GM18867 (cell line): Measurements from ENCODE around the gene HOXC6.

Experiments
- ATAC-seq: cut with Tn5 transposase; IDR thresholded peaks from one replicate; pipeline ENCODE4 v1.9.1; 2021; ENCODE audit warnings: mild to moderate bottlenecking, moderate library complexity; ENCODE audit not compliant: unreplicated experiment

The HOXC6 gene

GRCh38 chr12:54028314-54029201 lies at the start of gene HOXC6:
Gene HOXC6 (plus strand): TSS chr12:54028440. CDS start chr12:54028522, 82 bp downstream.
- ATAC-seq = no peak

- no peak for ATAC-seq
These were observed 49.5 kb upstream of the HOXC6 start for GRCh38 chr12:53978477-53979356.

- ATAC-seq = no peak
These were observed 48.0 kb upstream of the HOXC6 start for GRCh38 chr12:53980104-53980801.

GRCh38 chr12:53980802-53981496 lies 47.3 kb upstream of the HOXC6 start:
- ATAC-seq = no peak

- ATAC-seq = no peak
These were observed 46.3 kb upstream of the HOXC6 start for GRCh38 chr12:53981634-53982565.

GRCh38 chr12:53982648-53983567 lies 45.3 kb upstream of the HOXC6 start:
- no peak for ATAC-seq

GRCh38 chr12:53983568-53983949 lies 44.7 kb upstream of the HOXC6 start:
- no peak for ATAC-seq

GRCh38 chr12:53983950-53984572 lies 44.2 kb upstream of the HOXC6 start:
- no peak for ATAC-seq

GRCh38 chr12:53984901-53985691 lies 43.1 kb upstream of the HOXC6 start, which contains the start of gene HOXC10:
Gene HOXC10 (plus strand): TSS chr12:53985146. CDS start chr12:53985260, 114 bp downstream.
- ATAC-seq = peak; percentile 57

GRCh38 chr12:53985692-53985993 lies 42.6 kb upstream of the HOXC6 start:
- ATAC-seq = no peak

GRCh38 chr12:53985994-53986685 lies 42.1 kb upstream of the HOXC6 start:
- ATAC-seq = no peak

GRCh38 chr12:53986686-53987483 lies 41.4 kb upstream of the HOXC6 start:
- ATAC-seq = no peak

GRCh38 chr12:53987787-53988230 lies 40.4 kb upstream of the HOXC6 start:
- no peak for ATAC-seq

GRCh38 chr12:53988541-53989226 lies 39.6 kb upstream of the HOXC6 start:
- ATAC-seq = no peak
